WTC11 (cell line): ENCODE measurements around the gene AP3D1. TPM values are rescaled to one million over a fixed set of nuclear protein-coding genes. Genes with fewer than 3 reads are reported as not detected.

Experiments used
- ATAC-seq: fragments of 200-7000 bp; cut with Tn5 transposase; 2 replicates; pipeline ENCODE4 v1.10.0; 2021; ENCODE audit warnings: mild to moderate bottlenecking, moderate library complexity
- CTCF ChIA-PET: fragments of 300-600 bp; sonication (Branson Sonifier 250); formaldehyde crosslinking; loops from one replicate; lab custom pipeline; 2021; ENCODE audit warnings: antibody characterized with exemption; lab: Charles Lee
- POLR2A ChIA-PET: fragments of 350-600 bp; sonication (Branson Sonifier 250); formaldehyde crosslinking; loops from one replicate; lab custom pipeline; 2021; ENCODE audit warnings: antibody characterized with exemption; lab: Charles Lee
- DNase-seq: peaks from one replicate; pipeline ENCODE4 v3.0.0; 2021; ENCODE audit warnings: low spot score
- H3K27ac Mint-ChIP-seq: 2 replicates; pipeline ENCODE4 v1.8.0; 2021; ENCODE audit warnings: mixed read lengths
- H3K27me3 Mint-ChIP-seq: 2 replicates; pipeline ENCODE4 v1.8.0; 2021; ENCODE audit warnings: low read depth, mild to moderate bottlenecking, moderate library complexity, mixed read lengths
- H3K36me3 Mint-ChIP-seq: 2 replicates; pipeline ENCODE4 v1.8.0; 2021; ENCODE audit warnings: mixed read lengths
- H3K4me1 Mint-ChIP-seq: 2 replicates; pipeline ENCODE4 v1.8.0; 2022; ENCODE audit warnings: mixed read lengths
- H3K4me3 Mint-ChIP-seq: 2 replicates; pipeline ENCODE4 v1.8.0; 2021; ENCODE audit warnings: mild to moderate bottlenecking, moderate library complexity, mixed read lengths
- H3K9me3 Mint-ChIP-seq: 2 replicates; pipeline ENCODE4 v1.8.0; 2021; ENCODE audit warnings: mixed read lengths
- ELF4 ChIP-seq: sonication (generic); formaldehyde crosslinking; IDR thresholded peaks from 2 replicates; pipeline ENCODE4 v1.8.1; 2022; ENCODE audit warnings: low read depth, mild to moderate bottlenecking, moderate library complexity, missing genetic modification reagents
- ESRRA ChIP-seq: sonication (generic); formaldehyde crosslinking; IDR thresholded peaks from 2 replicates; pipeline ENCODE4 v1.8.1; 2022; ENCODE audit warnings: mild to moderate bottlenecking, missing genetic modification reagents, borderline replicate concordance
- FOXP4 ChIP-seq: sonication (generic); formaldehyde crosslinking; IDR thresholded peaks from 2 replicates; pipeline ENCODE4 v1.8.0; 2022; ENCODE audit warnings: mild to moderate bottlenecking, missing genetic modification reagents
- GRHL2 ChIP-seq: fragments of 250-450 bp; sonication (Bioruptor Pico); IDR thresholded peaks from 2 replicates; pipeline ENCODE4 v1.8.0; 2022; ENCODE audit warnings: mild to moderate bottlenecking, moderate library complexity; ENCODE audit not compliant: insufficient replicate concordance, severe bottlenecking
- JUN ChIP-seq: sonication (generic); formaldehyde crosslinking; IDR thresholded peaks from 2 replicates; pipeline ENCODE4 v1.8.0; 2023; ENCODE audit warnings: mild to moderate bottlenecking, missing genetic modification reagents
- MYBL2 ChIP-seq: sonication (generic); formaldehyde crosslinking; IDR thresholded peaks from 2 replicates; pipeline ENCODE4 v1.8.1; 2023; ENCODE audit warnings: mild to moderate bottlenecking, moderate library complexity, missing genetic modification reagents
- NR3C1 ChIP-seq: sonication (generic); formaldehyde crosslinking; conservative IDR thresholded peaks from 2 replicates; pipeline ENCODE4 v1.8.1; 2023; ENCODE audit warnings: low read depth, mild to moderate bottlenecking, missing genetic modification reagents
- SMAD3 ChIP-seq: sonication (generic); formaldehyde crosslinking; IDR thresholded peaks from 2 replicates; pipeline ENCODE4 v1.8.0; 2022; ENCODE audit warnings: missing genetic modification reagents, mild to moderate bottlenecking, borderline replicate concordance
- TEAD1 ChIP-seq: sonication (generic); formaldehyde crosslinking; IDR thresholded peaks from 2 replicates; pipeline ENCODE4 v1.8.0; 2022; ENCODE audit warnings: mild to moderate bottlenecking, missing genetic modification reagents
- ZNF138 ChIP-seq: sonication (generic); formaldehyde crosslinking; conservative IDR thresholded peaks from 2 replicates; pipeline ENCODE4 v1.8.1; 2022; ENCODE audit warnings: mild to moderate bottlenecking, moderate library complexity, missing genetic modification reagents
- ZNF219 ChIP-seq: sonication (generic); formaldehyde crosslinking; IDR thresholded peaks from 2 replicates; pipeline ENCODE4 v1.8.0; 2023; ENCODE audit warnings: missing genetic modification reagents, mild to moderate bottlenecking, borderline replicate concordance
- ZNF232 ChIP-seq: sonication (generic); formaldehyde crosslinking; IDR thresholded peaks from 2 replicates; pipeline ENCODE4 v1.8.0; 2022; ENCODE audit warnings: mild to moderate bottlenecking, missing genetic modification reagents
- ZNF396 ChIP-seq: fragments of 250-450 bp; sonication (Bioruptor Pico); IDR thresholded peaks from 2 replicates; pipeline ENCODE4 v1.8.0; 2021; ENCODE audit warnings: mild to moderate bottlenecking, moderate library complexity, borderline replicate concordance
- ZNF671 ChIP-seq: fragments of 250-450 bp; sonication (Bioruptor Pico); IDR thresholded peaks from 2 replicates; pipeline ENCODE4 v1.8.0; 2021; ENCODE audit warnings: mild to moderate bottlenecking
- ZSCAN18 ChIP-seq: fragments of 250-450 bp; sonication (Bioruptor Pico); IDR thresholded peaks from 2 replicates; pipeline ENCODE4 v2.1.2; 2022; ENCODE audit warnings: mild to moderate bottlenecking, moderate library complexity
- total RNA-seq: library from RNA; stranded (reverse); gene quantifications from 3 replicates; pipeline ENCODE4 v1.2.3, GENCODE V29; 2021
- TF ChIP-seq, protein P1 (sequence below): fragments of 250-450 bp; sonication (Bioruptor Pico); IDR thresholded peaks from 2 replicates; pipeline ENCODE4 v1.9.0; 2021; ENCODE audit warnings: mild to moderate bottlenecking
- TF ChIP-seq, protein P2 (sequence below): sonication (generic); formaldehyde crosslinking; IDR thresholded peaks from 2 replicates; pipeline ENCODE4 v1.8.1; 2022; ENCODE audit warnings: low read depth, mild to moderate bottlenecking, moderate library complexity, missing genetic modification reagents, borderline replicate concordance
- TF ChIP-seq, protein P3 (sequence below): sonication (generic); formaldehyde crosslinking; conservative IDR thresholded peaks from 2 replicates; pipeline ENCODE4 v1.8.1; 2023; ENCODE audit warnings: mild to moderate bottlenecking, low read depth, missing genetic modification reagents, moderate library complexity
- TF ChIP-seq, protein P4 (sequence below): fragments of 250-450 bp; sonication (Bioruptor Pico); IDR thresholded peaks from 2 replicates; pipeline ENCODE4 v1.9.0; 2021; ENCODE audit warnings: mild to moderate bottlenecking
- TF ChIP-seq, protein P5 (sequence below): sonication (generic); formaldehyde crosslinking; IDR thresholded peaks from 2 replicates; pipeline ENCODE4 v1.8.1; 2022; ENCODE audit warnings: mild to moderate bottlenecking, missing genetic modification reagents, moderate library complexity, borderline replicate concordance

Gene AP3D1
- total RNA-seq, 1 experiment from 2014 or later: 190 TPM

DNA sequence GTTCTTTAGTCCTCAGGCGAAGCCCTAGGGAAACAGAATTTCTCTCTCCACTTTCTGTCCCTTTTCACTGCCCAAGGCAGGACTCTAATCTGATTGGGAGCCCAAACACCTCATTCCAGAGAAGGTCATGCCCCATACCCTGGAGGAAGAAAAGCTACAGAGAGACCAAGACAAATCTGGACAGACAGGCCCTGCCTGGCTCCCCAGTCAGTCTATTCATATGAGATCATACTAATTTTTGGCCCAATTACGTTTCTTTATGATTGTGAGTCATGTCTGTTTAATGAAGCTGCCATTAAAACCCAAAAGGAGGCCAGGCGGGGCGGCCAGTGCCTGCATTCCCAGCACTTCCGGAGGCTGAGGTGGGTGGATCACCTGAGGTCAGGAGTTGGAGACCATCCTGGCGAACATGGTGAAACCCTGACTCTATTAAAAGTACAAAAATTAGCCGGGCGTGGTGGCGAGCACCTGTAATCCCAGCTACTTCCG, 3.3 kb upstream of the AP3D1 start:
- no peak for DNase-seq
- no peak overlapping the region for H3K4me3 Mint-ChIP-seq
- H3K27me3 Mint-ChIP-seq: no peaks in the 10 kb centered on the region
- ChIA-PET CTCF (interaction anchor here (0.7 to 2.1 kb wide), 7 partner anchors 9 to 245 kb away, joined by 3 to 23 read pairs (median 5); partner anchors contain the start of gene PLEKHJ1), POLR2A (no interaction called here)
- ATAC-seq: no peak
- no peaks in the 10 kb centered on the region for H3K36me3 Mint-ChIP-seq
- H3K4me1 Mint-ChIP-seq: peaks cover 14% of the 10 kb centered on the region
- no peak for TF ChIP-seq TEAD1
- TF ChIP-seq, protein P1, sequence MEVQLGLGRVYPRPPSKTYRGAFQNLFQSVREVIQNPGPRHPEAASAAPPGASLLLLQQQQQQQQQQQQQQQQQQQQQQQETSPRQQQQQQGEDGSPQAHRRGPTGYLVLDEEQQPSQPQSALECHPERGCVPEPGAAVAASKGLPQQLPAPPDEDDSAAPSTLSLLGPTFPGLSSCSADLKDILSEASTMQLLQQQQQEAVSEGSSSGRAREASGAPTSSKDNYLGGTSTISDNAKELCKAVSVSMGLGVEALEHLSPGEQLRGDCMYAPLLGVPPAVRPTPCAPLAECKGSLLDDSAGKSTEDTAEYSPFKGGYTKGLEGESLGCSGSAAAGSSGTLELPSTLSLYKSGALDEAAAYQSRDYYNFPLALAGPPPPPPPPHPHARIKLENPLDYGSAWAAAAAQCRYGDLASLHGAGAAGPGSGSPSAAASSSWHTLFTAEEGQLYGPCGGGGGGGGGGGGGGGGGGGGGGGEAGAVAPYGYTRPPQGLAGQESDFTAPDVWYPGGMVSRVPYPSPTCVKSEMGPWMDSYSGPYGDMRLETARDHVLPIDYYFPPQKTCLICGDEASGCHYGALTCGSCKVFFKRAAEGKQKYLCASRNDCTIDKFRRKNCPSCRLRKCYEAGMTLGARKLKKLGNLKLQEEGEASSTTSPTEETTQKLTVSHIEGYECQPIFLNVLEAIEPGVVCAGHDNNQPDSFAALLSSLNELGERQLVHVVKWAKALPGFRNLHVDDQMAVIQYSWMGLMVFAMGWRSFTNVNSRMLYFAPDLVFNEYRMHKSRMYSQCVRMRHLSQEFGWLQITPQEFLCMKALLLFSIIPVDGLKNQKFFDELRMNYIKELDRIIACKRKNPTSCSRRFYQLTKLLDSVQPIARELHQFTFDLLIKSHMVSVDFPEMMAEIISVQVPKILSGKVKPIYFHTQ: no peak
- no peak for TF ChIP-seq ZNF219
- no peaks in the 10 kb centered on the region for H3K9me3 Mint-ChIP-seq
- peak overlapping the region; percentile 76; the same call in 1 of the 2 replicates for H3K27ac Mint-ChIP-seq

GRCh38 chr19:2150794-2151338, 500 bp downstream of the AP3D1 start:
- no peak overlapping the region for H3K27ac Mint-ChIP-seq
- CTCF ChIA-PET: interaction anchor here (1.0 to 2.0 kb wide), 4 partner anchors 11 to 103 kb away, joined by 3 to 13 read pairs (median 8); no protein-coding TSS in a partner anchor
- DNase-seq: no peak
- no peaks in the 10 kb centered on the region for H3K27me3 Mint-ChIP-seq
- H3K36me3 Mint-ChIP-seq: no peaks in the 10 kb centered on the region
- H3K9me3 Mint-ChIP-seq: no peaks in the 10 kb centered on the region
- ATAC-seq: no peak
- peak overlapping the region; percentile 85 for H3K4me3 Mint-ChIP-seq
- POLR2A ChIA-PET: interaction anchor here (1.3 kb wide), 1 partner anchor 325 kb away, joined by 3 read pairs; no protein-coding TSS in a partner anchor
- peaks cover 30% of the 10 kb centered on the region for H3K4me1 Mint-ChIP-seq
- TF ChIP-seq ESRRA (CRISPR knock-in tag): peak; percentile 59; the same call in 1 of the 2 replicates
- TF ChIP-seq ELF4: peak; percentile 43; the same call in 1 of the 2 replicates
- 0 out of 2 replicates have a peak, but pooled peaks have one; percentile 43 for TF ChIP-seq FOXP4
- TF ChIP-seq, protein P2, sequence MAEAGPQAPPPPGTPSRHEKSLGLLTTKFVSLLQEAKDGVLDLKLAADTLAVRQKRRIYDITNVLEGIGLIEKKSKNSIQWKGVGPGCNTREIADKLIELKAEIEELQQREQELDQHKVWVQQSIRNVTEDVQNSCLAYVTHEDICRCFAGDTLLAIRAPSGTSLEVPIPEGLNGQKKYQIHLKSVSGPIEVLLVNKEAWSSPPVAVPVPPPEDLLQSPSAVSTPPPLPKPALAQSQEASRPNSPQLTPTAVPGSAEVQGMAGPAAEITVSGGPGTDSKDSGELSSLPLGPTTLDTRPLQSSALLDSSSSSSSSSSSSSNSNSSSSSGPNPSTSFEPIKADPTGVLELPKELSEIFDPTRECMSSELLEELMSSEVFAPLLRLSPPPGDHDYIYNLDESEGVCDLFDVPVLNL (CRISPR knock-in tag): peak; percentile 62; the same call in 1 of the 2 replicates
- TF ChIP-seq ZSCAN18 (CRISPR knock-in tag): no peak
- 0 out of 2 replicates have a peak, but pooled peaks have one; percentile 25 for TF ChIP-seq SMAD3 (CRISPR knock-in tag)
- TF ChIP-seq, protein P3, sequence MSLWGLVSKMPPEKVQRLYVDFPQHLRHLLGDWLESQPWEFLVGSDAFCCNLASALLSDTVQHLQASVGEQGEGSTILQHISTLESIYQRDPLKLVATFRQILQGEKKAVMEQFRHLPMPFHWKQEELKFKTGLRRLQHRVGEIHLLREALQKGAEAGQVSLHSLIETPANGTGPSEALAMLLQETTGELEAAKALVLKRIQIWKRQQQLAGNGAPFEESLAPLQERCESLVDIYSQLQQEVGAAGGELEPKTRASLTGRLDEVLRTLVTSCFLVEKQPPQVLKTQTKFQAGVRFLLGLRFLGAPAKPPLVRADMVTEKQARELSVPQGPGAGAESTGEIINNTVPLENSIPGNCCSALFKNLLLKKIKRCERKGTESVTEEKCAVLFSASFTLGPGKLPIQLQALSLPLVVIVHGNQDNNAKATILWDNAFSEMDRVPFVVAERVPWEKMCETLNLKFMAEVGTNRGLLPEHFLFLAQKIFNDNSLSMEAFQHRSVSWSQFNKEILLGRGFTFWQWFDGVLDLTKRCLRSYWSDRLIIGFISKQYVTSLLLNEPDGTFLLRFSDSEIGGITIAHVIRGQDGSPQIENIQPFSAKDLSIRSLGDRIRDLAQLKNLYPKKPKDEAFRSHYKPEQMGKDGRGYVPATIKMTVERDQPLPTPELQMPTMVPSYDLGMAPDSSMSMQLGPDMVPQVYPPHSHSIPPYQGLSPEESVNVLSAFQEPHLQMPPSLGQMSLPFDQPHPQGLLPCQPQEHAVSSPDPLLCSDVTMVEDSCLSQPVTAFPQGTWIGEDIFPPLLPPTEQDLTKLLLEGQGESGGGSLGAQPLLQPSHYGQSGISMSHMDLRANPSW (CRISPR knock-in tag): no peak
- TF ChIP-seq ZNF396 (CRISPR knock-in tag): no peak
- TF ChIP-seq, protein P4, sequence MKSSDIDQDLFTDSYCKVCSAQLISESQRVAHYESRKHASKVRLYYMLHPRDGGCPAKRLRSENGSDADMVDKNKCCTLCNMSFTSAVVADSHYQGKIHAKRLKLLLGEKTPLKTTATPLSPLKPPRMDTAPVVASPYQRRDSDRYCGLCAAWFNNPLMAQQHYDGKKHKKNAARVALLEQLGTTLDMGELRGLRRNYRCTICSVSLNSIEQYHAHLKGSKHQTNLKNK: no peak
- TF ChIP-seq ZNF232: 0 out of 2 replicates have a peak, but pooled peaks have one; percentile 33
- no peak for TF ChIP-seq ZNF138 (CRISPR knock-in tag)
- no peak for TF ChIP-seq ZNF671
- TF ChIP-seq JUN (CRISPR knock-in tag): 0 out of 2 replicates have a peak, but pooled peaks have one; percentile 32
- no peak for TF ChIP-seq NR3C1 (CRISPR knock-in tag)
- TF ChIP-seq, protein P5, sequence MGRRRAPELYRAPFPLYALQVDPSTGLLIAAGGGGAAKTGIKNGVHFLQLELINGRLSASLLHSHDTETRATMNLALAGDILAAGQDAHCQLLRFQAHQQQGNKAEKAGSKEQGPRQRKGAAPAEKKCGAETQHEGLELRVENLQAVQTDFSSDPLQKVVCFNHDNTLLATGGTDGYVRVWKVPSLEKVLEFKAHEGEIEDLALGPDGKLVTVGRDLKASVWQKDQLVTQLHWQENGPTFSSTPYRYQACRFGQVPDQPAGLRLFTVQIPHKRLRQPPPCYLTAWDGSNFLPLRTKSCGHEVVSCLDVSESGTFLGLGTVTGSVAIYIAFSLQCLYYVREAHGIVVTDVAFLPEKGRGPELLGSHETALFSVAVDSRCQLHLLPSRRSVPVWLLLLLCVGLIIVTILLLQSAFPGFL (CRISPR knock-in tag): no peak
- no peak for TF ChIP-seq GRHL2
- TF ChIP-seq MYBL2 (CRISPR knock-in tag): 0 out of 2 replicates have a peak, but pooled peaks have one; percentile 42
